Pancreas (tissue), 10 donors: ENCODE measurements around the gene MCTP1. TPM values are rescaled to one million over a fixed set of nuclear protein-coding genes. Genes with fewer than 3 reads are reported as not detected.
"Not testable (repeated sequence)": the region's sequence is repeated elsewhere in the genome, so short reads cannot be mapped to it uniquely, and the experiment has no call there.

Experiments used
- ATAC-seq, 4 donors: fragments of 200-7000 bp; cut with Tn5 transposase; one replicate each; pipeline versions ENCODE4 v1.8.0 to v1.9.1; 2020; ENCODE audit warnings: mild to moderate bottlenecking in 4 of 4, moderate library complexity in 4 of 4
- DNase-seq, 6 donors: peaks; one replicate each; pipeline ENCODE4 v3.0.0-alpha.2; 2020
- FAIRE-seq: peaks from 2 replicates; lab custom pipeline; 2012; peaks lifted over from hg19 to GRCh38; lab: Jason Lieb, UNC
- H3K27ac ChIP-seq, 4 donors: fragments of 200-600 bp; sonication (generic); 1 replicate in 3 of 4; 2 replicates in 1 of 4; pipeline versions ENCODE4 v1.5.0 to v1.8.0; 2020
- H3K27me3 ChIP-seq, 4 donors: fragments of 200-600 bp; one replicate each; pipeline ENCODE4 v1.8.0; 2021
- H3K36me3 ChIP-seq, 3 donors: fragments of 200-600 bp; sonication (generic) in 1 of 3; one replicate each; pipeline versions ENCODE4 v1.5.0 to v1.8.0; 2020 to 2021
- H3K4me1 ChIP-seq, 3 donors: fragments of 200-600 bp; one replicate each; pipeline ENCODE4 v1.8.0; 2021
- H3K4me3 ChIP-seq, 4 donors: fragments of 200-600 bp; sonication (generic) in 2 of 4; one replicate each; pipeline versions ENCODE4 v1.5.0 to v1.8.0; 2020 to 2021
- H3K9me3 ChIP-seq, 4 donors: fragments of 200-600 bp; one replicate each; pipeline ENCODE4 v1.8.0; 2021
- CTCF ChIP-seq, 4 donors: fragments of 200-600 bp; sonication (generic) in 3 of 4; IDR thresholded peaks; one replicate each; pipeline versions ENCODE4 v1.5.0 to v1.8.0; 2021; ENCODE audit warnings: antibody characterized with exemption in 4 of 4
- WGBS, 2 donors: extraction: QIAGEN DNeasy Blood & Tissue Kit; methylation state at CpG; one replicate each; pipeline ENCODE4 v1.1.7; 2013; 5-methylcytosine and 5-hydroxymethylcytosine counted together
- intact Hi-C, 3 donors: fragments of 100-400 bp; cut with DNase I; formaldehyde crosslinking; loops; one replicate each; pipeline versions ENCODE4 v1.11.1 to v1.14.2; 2022
- polyA plus RNA-seq, 2 donors: library from polyadenylated mRNA; stranded (reverse); fragments of 200-250 nt; gene quantifications; one replicate each; pipeline ENCODE4 v1.2.3, GENCODE V29; 2013
- total RNA-seq, 6 donors: library from RNA; stranded (reverse); fragmentation: NEBNext Ultra II Directional in 4 of 6; extraction: Animal tissue kit (Norgen Biotek cat#: 25700) in 4 of 6; gene quantifications; one replicate each; pipeline versions ENCODE4 v1.2.1 to v1.2.4, GENCODE V29; 2021 to 2023
- donor health status: healthy with polysubstance abuse.
- donor health status: DM: no; HTN: no; CAD: no; lungs with moderate emphysema.
- donor health status: DM: no; HTN: no; CAD: no.
- donor health status: control.
- donor health status: control.
- donor health status: Bipolar disorder and iron deficiency.
- donor health status: DM: yes; HTN: yes; CAD: no.
- donor health status: DM: no; HTN: no; CAD: no.
- donor health status: DM: no; HTN: no; CAD: no.
- donor health status: DM: yes; HTN: yes; CAD: no.

MCTP1 gene
- total and polyA plus RNA-seq, 8 donors, result 0.80 to 8.1 (median 2.2) TPM

DNA sequence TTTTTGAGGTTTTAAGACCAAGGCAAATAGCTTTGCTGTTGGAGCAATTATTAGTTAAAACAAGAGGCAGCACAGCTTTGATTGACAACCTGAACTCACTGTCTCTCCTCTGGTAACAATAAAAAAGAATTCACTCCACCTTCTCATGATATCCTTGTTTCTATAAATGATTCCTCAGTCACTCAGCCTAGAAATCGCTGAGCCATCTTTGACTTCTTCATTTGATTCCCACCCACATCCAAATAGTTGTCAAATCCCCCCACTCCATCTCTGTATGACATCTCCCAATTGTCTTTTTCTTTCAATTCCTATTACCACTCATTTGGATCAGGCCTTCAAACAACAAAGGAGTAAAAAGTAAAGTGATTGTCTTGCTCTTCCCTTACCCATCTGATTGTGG, 266.4 kb downstream of the MCTP1 start:
- DNase-seq, result no peak
- no peak for TF ChIP-seq CTCF (IDR thresholded peaks at IDR 0.05)
- H3K9me3 ChIP-seq, result no peaks in the 10 kb centered on the region
- no peak overlapping the region for H3K4me3 ChIP-seq
- WGBS, 2 donors, result 51 to 68% methylated on average over 1 of the region's 1 CpG
- FAIRE-seq, result no peak
- H3K4me1 ChIP-seq, result no peaks in the 10 kb centered on the region
- intact Hi-C loops, result no loop called here
- no peaks in the 10 kb centered on the region for H3K27me3 ChIP-seq
- H3K36me3 ChIP-seq, result no peaks in the 10 kb centered on the region
- no peak for ATAC-seq
- H3K27ac ChIP-seq, result no peak overlapping the region

DNA sequence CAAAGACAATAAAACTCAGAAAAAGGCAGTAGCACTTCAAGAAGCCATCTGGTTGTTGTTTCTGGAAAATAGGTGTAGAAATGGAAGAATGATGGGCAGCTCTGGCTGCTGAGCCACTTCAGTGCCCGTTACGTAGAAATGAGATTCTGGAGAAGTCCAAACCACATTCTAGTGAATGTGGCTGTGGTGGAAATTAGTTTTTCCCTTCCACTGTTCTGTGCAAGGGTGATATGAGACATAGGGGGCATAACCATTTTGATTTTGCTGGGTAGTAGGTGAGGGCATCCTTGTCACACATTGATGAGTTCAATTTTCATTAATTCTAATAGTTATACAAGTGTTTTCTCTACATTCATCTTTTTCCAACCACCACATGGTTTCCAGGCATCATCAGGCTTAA, 275.1 kb downstream of the MCTP1 start:
- no peak for TF ChIP-seq CTCF (IDR thresholded peaks at IDR 0.05)
- FAIRE-seq (no peak), DNase-seq (no peak), ATAC-seq (no peak)
- H3K27ac ChIP-seq, result no peak overlapping the region
- no peaks in the 10 kb centered on the region for H3K36me3 ChIP-seq
- H3K9me3 ChIP-seq, result no peaks in the 10 kb centered on the region
- no peaks in the 10 kb centered on the region for H3K4me1 ChIP-seq
- no peaks in the 10 kb centered on the region for H3K27me3 ChIP-seq
- intact Hi-C loops, result no loop called here
- no peak overlapping the region for H3K4me3 ChIP-seq
- WGBS, 2 donors, result 86 to 90% methylated on average over 2 of the region's 2 CpGs

GRCh38 chr5:95007921-95008597, 276.8 kb downstream of the MCTP1 start:
- Histone ChIP-seq H3K9me3 (no peaks in the 10 kb centered on the region), H3K27me3 (no peaks in the 10 kb centered on the region), H3K4me3 (no peak overlapping the region), H3K36me3 (no peaks in the 10 kb centered on the region), H3K27ac (no peak overlapping the region), H3K4me1 (no peaks in the 10 kb centered on the region)
- no peak for DNase-seq
- TF ChIP-seq CTCF (IDR thresholded peaks at IDR 0.05), result no peak
- ATAC-seq, result no peak
- WGBS, 2 donors, result 60 to 66% methylated on average over 4 of the region's 4 CpGs
- no peak for FAIRE-seq
- intact Hi-C loops, result no loop called here

DNA sequence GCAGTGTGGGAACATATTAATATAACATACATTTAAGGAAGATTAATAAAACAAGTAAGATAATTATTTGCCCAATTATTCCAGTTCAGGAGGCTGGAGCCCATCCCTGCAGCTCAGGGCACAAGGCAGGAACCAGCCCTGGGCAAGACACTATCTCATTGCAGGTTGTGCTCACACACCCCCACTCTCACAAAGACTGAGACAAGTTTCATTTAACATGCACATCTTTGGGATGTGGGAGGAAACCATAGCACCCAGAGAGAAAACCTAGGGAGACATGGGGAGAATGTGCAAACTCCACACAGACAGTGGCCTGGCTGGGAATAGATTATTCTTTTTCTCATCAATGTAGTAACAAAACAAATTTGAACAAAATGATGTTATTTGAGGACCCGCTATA, 279.1 kb downstream of the MCTP1 start:
- H3K36me3 ChIP-seq, result no peaks in the 10 kb centered on the region
- ATAC-seq, result no peak
- H3K27ac ChIP-seq, result no peak overlapping the region
- FAIRE-seq, result no peak
- no peak for TF ChIP-seq CTCF (IDR thresholded peaks at IDR 0.05)
- no peaks in the 10 kb centered on the region for H3K4me1 ChIP-seq
- no peaks in the 10 kb centered on the region for H3K27me3 ChIP-seq
- H3K4me3 ChIP-seq, result no peak overlapping the region
- 93 to 100% methylated on average over 1 of the region's 1 CpG for WGBS, 2 donors
- H3K9me3 ChIP-seq, result no peaks in the 10 kb centered on the region
- DNase-seq, result no peak
- intact Hi-C loops, result no loop called here

DNA sequence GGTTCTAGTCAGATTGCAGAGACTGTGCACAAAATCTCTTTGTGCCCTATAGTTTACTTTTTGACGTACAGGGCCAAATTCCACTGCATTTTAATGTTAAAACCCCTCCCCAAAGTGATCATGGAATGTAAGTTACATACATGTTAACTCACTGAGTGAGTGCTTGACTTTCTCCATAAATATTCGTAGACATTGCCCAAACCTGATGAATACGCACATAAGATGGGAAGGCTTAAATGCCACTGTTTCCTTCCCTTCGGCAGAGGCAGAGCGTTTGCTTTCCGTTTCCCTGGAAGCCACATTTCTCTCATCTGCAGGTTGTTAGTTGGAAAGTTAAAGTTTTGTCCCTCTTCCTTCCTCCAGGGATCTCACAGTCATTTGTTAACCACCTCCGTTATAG, 286.2 kb downstream of the MCTP1 start:
- no peaks in the 10 kb centered on the region for H3K9me3 ChIP-seq
- intact Hi-C loops, result no loop called here
- no peaks in the 10 kb centered on the region for H3K27me3 ChIP-seq
- no peak overlapping the region for H3K4me3 ChIP-seq
- TF ChIP-seq CTCF (IDR thresholded peaks at IDR 0.05), result no peak
- FAIRE-seq (no peak), ATAC-seq (no peak), DNase-seq (no peak)
- WGBS, 2 donors, result 36 to 47% methylated on average over 7 of the region's 7 CpGs
- no peak overlapping the region for H3K27ac ChIP-seq
- no peaks in the 10 kb centered on the region for H3K4me1 ChIP-seq
- no peaks in the 10 kb centered on the region for H3K36me3 ChIP-seq

GRCh38 chr5:94994537-94994936, 290.4 kb downstream of the MCTP1 start:
- H3K4me1 ChIP-seq, H3K9me3 ChIP-seq, H3K36me3 ChIP-seq, H3K27ac ChIP-seq, H3K4me3 ChIP-seq, intact Hi-C loops, ATAC-seq, DNase-seq, H3K27me3 ChIP-seq, FAIRE-seq: not testable (repeated sequence)
- 66 to 67% methylated on average over 2 of the region's 2 CpGs for WGBS, 2 donors
